ENCODE data around the gene TNFSF8. TPM values are rescaled to one million over a fixed set of nuclear protein-coding genes. Genes with fewer than 3 reads are reported as not detected.

TNFSF8 gene
- total RNA-seq, 1 experiment from 2014 or later: 0.20 TPM

- Histone ChIP-seq H3K27me3 (replicated peaks; ENCODE audit: control insufficient read depth, insufficient read depth, low read length) (no peaks in the 10 kb centered on the region), H3K4me1 (no peaks in the 10 kb centered on the region), H3K36me3 (ENCODE audit: control insufficient read depth, insufficient read depth, low read length) (no peaks in the 10 kb centered on the region), H3K4me3 (ENCODE audit: low read depth, low read length) (no peak overlapping the region), H3K9me3 (no peaks in the 10 kb centered on the region)
- no peak overlapping the region for H3K27ac Mint-ChIP-seq (ENCODE audit: unreplicated experiment)
- ChIA-PET CTCF (no interaction called here), POLR2A (interaction anchor here (0.5 kb wide), 1 partner anchor 92 kb away, joined by 3 read pairs; no protein-coding TSS in a partner anchor)
- H3K4me1 Mint-ChIP-seq (ENCODE audit: low read depth, unreplicated experiment): no peaks in the 10 kb centered on the region
- TF ChIP-seq CTCF (IDR thresholded peaks at IDR 0.05; ENCODE audit: insufficient read depth in 1 of 2, low read depth in 1 of 2, low read length in 1 of 2, severe bottlenecking in 1 of 2, unreplicated experiment in 1 of 2): no peak
- H3K27me3 Mint-ChIP-seq (ENCODE audit: insufficient read depth, unreplicated experiment): peaks cover 2% of the 10 kb centered on the region
- no peak overlapping the region for H3K4me3 Mint-ChIP-seq (ENCODE audit: unreplicated experiment)
- H3K9me3 Mint-ChIP-seq (ENCODE audit: unreplicated experiment): no peaks in the 10 kb centered on the region
- intact Hi-C loops (cut with micrococcal nuclease; ENCODE audit: unreplicated experiment): loop anchor here (1.0 kb wide), 1 partner anchor 14 kb away; the partner anchor contains the start of gene TNFSF8
- DNase-seq: no peak
- BruUV-seq (replicated peaks): no TSS peak
- H3K36me3 Mint-ChIP-seq (ENCODE audit: insufficient read depth, unreplicated experiment): no peaks in the 10 kb centered on the region
These were observed 13.9 kb downstream of the TNFSF8 start for GRCh38 chr9:114916481-114916880.

GRCh38 chr9:114914139-114914538, 16.3 kb downstream of the TNFSF8 start:
- TF ChIP-seq CTCF (IDR thresholded peaks at IDR 0.05; ENCODE audit: insufficient read depth in 1 of 2, low read depth in 1 of 2, low read length in 1 of 2, severe bottlenecking in 1 of 2, unreplicated experiment in 1 of 2): peak in 1 of 2 experiments; percentile 31
- intact Hi-C loops (cut with micrococcal nuclease; ENCODE audit: unreplicated experiment): no loop called here
- POLR2A ChIA-PET: no interaction called here

GRCh38 chr9:114913656-114914055, 16.7 kb downstream of the TNFSF8 start:
- Histone ChIP-seq H3K4me3 (ENCODE audit: low read depth, low read length) (no peak overlapping the region), H3K4me1 (peaks cover 8% of the 10 kb centered on the region), H3K27me3 (replicated peaks; ENCODE audit: control insufficient read depth, insufficient read depth, low read length) (no peaks in the 10 kb centered on the region), H3K36me3 (ENCODE audit: control insufficient read depth, insufficient read depth, low read length) (no peaks in the 10 kb centered on the region), H3K9me3 (no peaks in the 10 kb centered on the region)
- no peaks in the 10 kb centered on the region for H3K9me3 Mint-ChIP-seq (ENCODE audit: unreplicated experiment)
- H3K4me3 Mint-ChIP-seq (ENCODE audit: unreplicated experiment): no peak overlapping the region
- no peak overlapping the region for H3K27ac Mint-ChIP-seq (ENCODE audit: unreplicated experiment)
- ChIA-PET POLR2A (no interaction called here), CTCF (no interaction called here)
- peaks cover 3% of the 10 kb centered on the region for H3K36me3 Mint-ChIP-seq (ENCODE audit: insufficient read depth, unreplicated experiment)
- BruUV-seq (replicated peaks): no TSS peak
- intact Hi-C loops (cut with micrococcal nuclease; ENCODE audit: unreplicated experiment): no loop called here
- TF ChIP-seq CTCF (IDR thresholded peaks at IDR 0.05; ENCODE audit: insufficient read depth in 1 of 2, low read depth in 1 of 2, low read length in 1 of 2, severe bottlenecking in 1 of 2, unreplicated experiment in 1 of 2): no peak
- H3K27me3 Mint-ChIP-seq (ENCODE audit: insufficient read depth, unreplicated experiment): peaks cover 2% of the 10 kb centered on the region
- H3K4me1 Mint-ChIP-seq (ENCODE audit: low read depth, unreplicated experiment): peaks cover 14% of the 10 kb centered on the region
- DNase-seq: no peak

More at GRCh38 chr9:114914139-114914538, 16.3 kb downstream of the TNFSF8 start:
- H3K9me3 ChIP-seq: no peaks in the 10 kb centered on the region
- Mint-ChIP-seq H3K27me3 (ENCODE audit: insufficient read depth, unreplicated experiment) (peaks cover 2% of the 10 kb centered on the region), H3K4me3 (ENCODE audit: unreplicated experiment) (no peak overlapping the region), H3K36me3 (ENCODE audit: insufficient read depth, unreplicated experiment) (no peaks in the 10 kb centered on the region), H3K9me3 (ENCODE audit: unreplicated experiment) (no peaks in the 10 kb centered on the region), H3K4me1 (ENCODE audit: low read depth, unreplicated experiment) (peaks cover 9% of the 10 kb centered on the region), H3K27ac (ENCODE audit: unreplicated experiment) (no peak overlapping the region)
- no peak for DNase-seq
- no TSS peak for BruUV-seq (replicated peaks)
- no peaks in the 10 kb centered on the region for H3K27me3 ChIP-seq (replicated peaks; ENCODE audit: control insufficient read depth, insufficient read depth, low read length)
- no peak overlapping the region for H3K4me3 ChIP-seq (ENCODE audit: low read depth, low read length)
- CTCF ChIA-PET: no interaction called here
- no peaks in the 10 kb centered on the region for H3K36me3 ChIP-seq (ENCODE audit: control insufficient read depth, insufficient read depth, low read length)
- H3K4me1 ChIP-seq: peaks cover 3% of the 10 kb centered on the region

Measured in Caco-2 (cell line).